Smooth muscle cell of the brain vasculature (primary cell): ENCODE data around the gene EPHA5.
A peak's percentile ranks its signal among the peaks of the same experiment; 100 is the strongest.

Source experiments
- DNase-seq: peaks from one replicate; pipeline ENCODE4 v3.0.0-alpha.2; 2012; ENCODE audit warnings: low read depth, low spot score

Gene EPHA5

GRCh38 chr4:65624651-65625050 lies 45.6 kb downstream of the EPHA5 start:
- DNase-seq: no peak

GRCh38 chr4:65623506-65623905 lies 46.8 kb downstream of the EPHA5 start:
- DNase-seq: no peak

GRCh38 chr4:65617416-65617815 lies 52.9 kb downstream of the EPHA5 start:
- no peak for DNase-seq

- DNase-seq: no peak
Measured at GRCh38 chr4:65604515-65604914, 65.8 kb downstream of the EPHA5 start.

DNA sequence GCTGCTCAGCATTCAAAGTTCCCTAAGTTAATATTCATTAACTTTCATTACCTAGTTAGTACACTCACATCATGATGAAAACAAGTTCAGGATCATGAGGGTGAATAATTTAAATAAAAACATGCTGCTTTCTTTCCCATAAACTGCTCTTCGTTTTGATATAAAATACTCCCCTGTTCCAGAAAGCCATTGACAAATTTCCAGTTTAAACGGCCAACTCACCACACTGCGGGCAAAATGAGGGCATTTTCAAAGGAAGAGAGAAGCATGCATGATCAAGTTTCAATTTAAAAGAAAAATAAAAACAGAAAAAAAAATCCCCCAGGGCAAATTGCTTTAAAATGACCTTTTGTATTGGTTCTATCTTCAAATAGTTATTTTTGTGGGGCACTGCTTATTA lies 69.6 kb downstream of the EPHA5 start:
- no peak for DNase-seq

DNA sequence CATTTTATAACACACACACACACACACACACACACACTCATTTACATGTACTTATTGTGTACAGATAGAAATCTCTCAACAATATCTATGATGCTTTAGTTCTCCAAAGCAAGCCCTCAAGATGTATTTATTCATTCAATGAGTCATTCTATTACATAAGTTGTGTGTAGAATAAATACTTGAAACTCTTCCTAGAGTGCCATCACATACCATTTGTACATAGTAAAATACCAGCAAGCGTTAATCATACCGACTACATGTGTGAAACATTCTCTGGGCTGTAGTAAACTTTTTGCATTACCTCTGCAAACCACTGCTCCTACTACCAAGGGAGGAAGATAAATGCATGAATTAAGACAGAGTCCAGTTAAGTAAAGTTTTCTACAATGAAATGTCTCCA lies 70.9 kb downstream of the EPHA5 start:
- no peak for DNase-seq

DNA sequence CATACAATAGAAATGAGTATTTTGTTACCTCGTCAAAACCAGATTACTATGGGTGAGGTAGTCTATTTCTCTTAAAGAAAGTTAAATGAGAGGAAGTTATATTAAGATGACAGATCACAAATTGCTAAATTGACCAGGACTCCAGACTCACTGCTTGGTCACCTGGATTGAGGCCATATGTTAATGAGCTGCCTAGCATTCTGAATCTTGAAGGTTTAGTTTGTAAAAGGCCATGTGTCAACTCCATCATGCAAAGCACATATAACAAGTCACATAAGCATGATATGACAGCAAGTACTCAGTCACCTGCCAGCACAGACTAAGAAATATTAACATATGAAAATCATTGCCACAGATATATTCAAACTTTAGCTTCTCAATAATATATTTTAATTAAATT lies 72.6 kb downstream of the EPHA5 start:
- no peak for DNase-seq

- DNase-seq: no peak
Measured at GRCh38 chr4:65592089-65592488, 78.2 kb downstream of the EPHA5 start.

DNA sequence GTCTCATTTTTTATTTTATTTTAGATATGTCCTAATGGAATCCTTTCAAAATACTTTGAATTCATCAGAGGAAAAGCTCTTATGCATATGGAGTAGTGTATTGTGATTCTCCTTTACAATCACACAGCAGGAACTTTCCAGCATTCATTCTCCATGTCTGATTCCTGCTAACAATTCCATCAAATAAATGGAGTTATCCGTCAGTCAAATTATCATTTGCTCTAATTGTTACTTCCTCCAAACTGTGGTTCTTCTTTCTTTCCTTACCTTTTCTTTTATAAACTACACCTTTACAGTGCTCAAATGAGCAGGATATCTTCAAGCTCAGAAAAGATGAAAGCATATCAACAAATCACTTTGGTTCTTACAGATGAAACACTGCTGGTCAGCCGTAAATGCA lies 80.4 kb downstream of the EPHA5 start:
- no peak for DNase-seq

DNA sequence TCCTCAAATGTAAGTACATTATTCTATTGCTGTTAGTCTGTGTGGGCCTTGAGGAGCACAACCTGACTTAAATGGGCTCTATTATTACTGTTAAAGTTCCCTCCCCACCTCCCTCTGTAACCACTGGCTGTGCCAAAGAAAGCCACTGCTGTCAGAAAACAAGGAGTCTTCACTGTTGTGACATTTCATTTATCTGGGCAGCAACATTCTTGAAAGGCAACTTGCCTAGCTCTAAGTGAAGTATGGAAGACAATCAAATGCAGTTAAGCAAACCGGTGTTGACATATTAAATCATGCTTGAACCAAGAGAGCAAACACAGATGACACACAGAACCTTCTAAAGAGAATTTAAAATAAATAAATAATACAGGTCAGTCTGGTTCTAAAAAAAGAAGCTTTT lies 81.0 kb downstream of the EPHA5 start:
- DNase-seq: no peak

- DNase-seq: no peak
Measured at GRCh38 chr4:65580551-65580950, 89.7 kb downstream of the EPHA5 start.

GRCh38 chr4:65566473-65566872 lies 103.8 kb downstream of the EPHA5 start:
- DNase-seq: no peak

GRCh38 chr4:65561164-65561563 lies 109.1 kb downstream of the EPHA5 start:
- DNase-seq: no peak

DNA sequence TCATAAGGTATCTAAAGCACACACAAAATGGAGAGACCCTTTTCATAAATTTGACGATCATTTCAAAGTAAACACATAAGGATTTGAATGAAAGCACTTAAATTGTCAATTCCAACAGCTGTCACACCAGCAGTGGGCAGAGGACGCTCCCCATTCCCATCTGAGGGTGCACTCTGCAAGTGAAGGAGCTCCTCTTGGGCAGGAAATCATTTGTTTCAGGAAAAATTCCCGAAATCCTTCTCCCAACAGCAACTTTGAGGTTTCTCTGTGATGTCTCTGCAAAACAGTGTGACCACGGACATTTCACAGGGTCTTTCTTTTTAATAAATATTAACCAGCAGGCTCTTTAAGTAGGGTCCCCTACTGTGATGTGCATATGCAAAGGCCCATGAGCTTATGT lies 111.0 kb downstream of the EPHA5 start:
- no peak for DNase-seq

DNA sequence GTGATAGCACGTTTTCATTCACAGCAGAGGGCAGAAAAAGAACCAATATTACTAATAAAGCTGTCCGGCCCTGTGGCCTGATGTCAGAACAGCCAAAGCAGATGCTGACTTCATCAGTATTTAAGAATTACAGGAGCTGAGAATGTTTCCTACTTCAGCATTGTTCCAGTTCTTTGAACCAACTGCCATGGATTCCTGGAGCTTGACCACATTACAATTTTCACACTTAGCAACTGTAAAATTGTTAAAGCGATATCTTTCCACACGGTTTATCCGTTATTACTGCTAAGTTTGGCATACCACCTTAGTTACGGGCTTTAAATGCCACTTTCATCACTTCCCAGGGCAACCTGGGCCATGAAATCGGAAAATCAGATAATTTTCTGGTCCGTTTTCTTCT lies 118.2 kb downstream of the EPHA5 start:
- DNase-seq: no peak

GRCh38 chr4:65550500-65550899 lies 119.8 kb downstream of the EPHA5 start:
- no peak for DNase-seq

DNA sequence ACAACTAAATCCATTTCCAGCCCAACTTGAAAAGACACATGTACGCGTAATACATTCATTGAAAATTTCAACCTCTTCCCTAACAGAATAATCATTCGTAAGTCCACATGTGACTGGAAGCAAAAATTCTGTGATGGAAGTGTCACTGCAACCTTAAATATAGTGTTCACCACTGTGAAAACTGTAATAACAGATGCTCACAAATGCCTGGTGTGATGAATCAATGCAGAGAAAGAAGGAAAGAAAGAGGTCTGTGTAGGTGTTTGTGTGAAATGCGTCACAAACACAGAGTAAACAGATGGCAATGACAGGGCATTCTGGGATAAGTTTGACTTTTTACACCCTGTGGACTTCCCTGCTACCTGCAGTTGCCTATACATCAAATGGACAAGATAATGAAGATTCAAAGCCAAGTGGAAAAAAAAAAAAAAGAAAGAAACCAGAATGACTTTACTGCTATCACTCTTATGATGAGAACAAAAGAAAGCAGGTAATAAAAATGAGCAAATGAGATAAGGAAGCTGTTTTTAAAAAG lies 123.3 kb downstream of the EPHA5 start:
- no peak for DNase-seq

- peak; percentile 26 for DNase-seq
Measured at GRCh38 chr4:65538571-65538970, 131.7 kb downstream of the EPHA5 start.

GRCh38 chr4:65535113-65535512 lies 135.2 kb downstream of the EPHA5 start:
- no peak for DNase-seq

DNA sequence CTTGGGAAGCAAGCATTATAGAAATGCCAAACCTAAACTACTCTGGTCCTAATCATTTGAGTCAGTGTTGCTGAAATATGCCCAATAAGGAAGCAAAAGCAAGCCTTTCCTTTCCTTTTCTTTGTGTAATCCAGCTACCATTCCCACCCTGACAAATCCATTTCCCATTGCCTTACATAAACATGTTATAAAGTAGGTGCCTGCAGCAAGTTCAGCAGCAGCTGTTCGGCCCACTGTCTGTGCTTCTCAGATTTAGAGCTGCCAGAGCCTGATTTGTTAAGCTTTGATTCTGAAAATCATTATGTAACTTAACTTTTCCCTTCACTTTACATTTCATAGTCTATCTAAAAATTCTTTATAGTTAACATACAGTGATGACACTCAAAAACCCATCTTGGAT lies 148.6 kb downstream of the EPHA5 start:
- DNase-seq: no peak

- DNase-seq: no peak
Measured at GRCh38 chr4:65515646-65516045, 154.6 kb downstream of the EPHA5 start.

DNA sequence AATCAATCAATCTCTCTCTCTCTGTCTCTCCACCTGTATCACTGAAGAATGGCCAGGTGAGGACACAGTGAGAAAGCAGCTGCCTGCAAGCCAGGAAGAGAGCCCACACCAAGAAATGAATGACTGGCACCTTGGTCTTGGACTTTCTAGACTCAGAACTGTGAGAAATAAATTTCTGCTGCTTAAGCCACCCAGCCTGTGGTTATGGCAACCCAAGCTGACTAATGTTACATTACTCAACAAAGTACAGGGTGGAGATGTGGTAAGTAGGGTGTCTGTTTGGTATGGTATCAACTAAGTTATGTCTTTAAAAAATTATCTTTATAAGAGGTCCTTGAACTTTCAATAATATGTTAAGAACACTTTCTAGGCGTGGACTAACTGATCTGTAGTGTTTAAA lies 159.3 kb downstream of the EPHA5 start:
- no peak for DNase-seq

DNA sequence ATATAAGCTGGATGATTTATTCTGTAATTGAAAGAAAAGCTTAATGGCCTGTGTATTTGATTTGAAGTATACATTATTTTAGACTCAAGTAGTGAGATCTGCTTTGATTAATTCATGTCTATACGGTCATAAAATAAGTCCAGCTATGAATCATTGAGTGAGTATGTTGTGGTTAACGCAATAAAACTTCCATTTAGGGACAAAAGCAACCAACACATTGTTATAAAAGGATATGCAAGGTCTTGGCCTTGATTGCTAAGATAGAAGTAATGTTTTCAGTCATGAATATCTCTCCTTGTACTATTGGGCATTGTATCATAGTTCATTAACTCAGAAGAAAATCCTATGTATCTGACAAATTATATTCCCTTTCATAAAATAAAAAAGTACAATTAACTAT lies 162.1 kb downstream of the EPHA5 start:
- DNase-seq: no peak

DNA sequence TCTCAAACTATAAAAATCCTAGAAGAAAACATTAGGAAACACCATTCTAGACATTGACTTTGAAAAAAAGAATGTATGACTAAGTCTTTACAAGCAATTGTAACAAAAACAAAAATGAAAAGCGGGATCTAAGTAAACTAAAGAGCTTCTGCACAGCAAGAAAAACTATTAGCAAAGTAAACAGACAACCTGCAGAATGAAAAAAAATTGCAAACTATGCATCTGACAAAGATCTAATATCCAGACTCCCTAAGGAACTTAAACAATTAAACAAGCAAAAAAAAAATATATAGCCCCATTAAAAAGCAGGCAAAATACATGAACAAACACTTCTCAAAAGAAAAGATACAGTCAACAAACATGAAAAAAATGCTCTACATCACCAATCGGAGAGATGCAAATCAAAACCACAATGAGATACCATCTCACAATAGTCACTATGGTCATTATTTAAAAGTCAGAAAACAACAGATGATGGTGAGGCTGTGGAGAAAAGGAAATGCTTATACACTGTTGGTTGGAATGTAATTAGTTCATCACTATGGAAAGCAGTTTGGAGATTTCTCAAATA lies 168.1 kb downstream of the EPHA5 start:
- DNase-seq: peak; percentile 4
